Measurements from ENCODE around the gene AEBP2.

AEBP2 gene

DNA sequence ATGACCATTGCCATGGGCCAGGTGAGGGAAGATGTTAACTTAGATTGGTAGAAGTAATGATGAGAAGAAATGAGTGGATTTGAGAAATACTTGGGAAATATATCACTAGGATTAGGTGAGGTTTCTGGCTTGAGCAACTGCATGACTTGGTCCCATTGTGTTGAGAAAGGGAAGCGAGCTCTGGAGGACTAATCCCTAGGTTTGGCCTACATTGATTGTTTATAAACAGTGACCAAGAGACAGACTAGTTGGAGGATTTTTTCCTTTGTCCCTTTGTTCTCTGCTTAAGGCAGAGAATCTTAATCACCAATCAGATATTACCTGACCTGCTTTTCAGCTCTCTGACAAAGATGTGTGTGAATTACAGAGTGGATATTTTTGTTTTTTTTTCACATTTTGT is 100.5 kb downstream of the AEBP2 start:
- ChIA-PET POLR2A (ENCODE audit: low non-redundant PET) (no interaction called here), CTCF (interaction anchor here (0.6 kb wide), 1 partner anchor 892 kb away, joined by 4 read pairs; no protein-coding TSS in a partner anchor)
- H3K27ac ChIP-seq = no peak overlapping the region
- TF ChIP-seq, protein P1, sequence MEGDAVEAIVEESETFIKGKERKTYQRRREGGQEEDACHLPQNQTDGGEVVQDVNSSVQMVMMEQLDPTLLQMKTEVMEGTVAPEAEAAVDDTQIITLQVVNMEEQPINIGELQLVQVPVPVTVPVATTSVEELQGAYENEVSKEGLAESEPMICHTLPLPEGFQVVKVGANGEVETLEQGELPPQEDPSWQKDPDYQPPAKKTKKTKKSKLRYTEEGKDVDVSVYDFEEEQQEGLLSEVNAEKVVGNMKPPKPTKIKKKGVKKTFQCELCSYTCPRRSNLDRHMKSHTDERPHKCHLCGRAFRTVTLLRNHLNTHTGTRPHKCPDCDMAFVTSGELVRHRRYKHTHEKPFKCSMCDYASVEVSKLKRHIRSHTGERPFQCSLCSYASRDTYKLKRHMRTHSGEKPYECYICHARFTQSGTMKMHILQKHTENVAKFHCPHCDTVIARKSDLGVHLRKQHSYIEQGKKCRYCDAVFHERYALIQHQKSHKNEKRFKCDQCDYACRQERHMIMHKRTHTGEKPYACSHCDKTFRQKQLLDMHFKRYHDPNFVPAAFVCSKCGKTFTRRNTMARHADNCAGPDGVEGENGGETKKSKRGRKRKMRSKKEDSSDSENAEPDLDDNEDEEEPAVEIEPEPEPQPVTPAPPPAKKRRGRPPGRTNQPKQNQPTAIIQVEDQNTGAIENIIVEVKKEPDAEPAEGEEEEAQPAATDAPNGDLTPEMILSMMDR (conservative IDR thresholded peaks at IDR 0.05; ENCODE audit: low read depth) = no peak
- no peak for DNase-seq (ENCODE audit: low spot score)

DNA sequence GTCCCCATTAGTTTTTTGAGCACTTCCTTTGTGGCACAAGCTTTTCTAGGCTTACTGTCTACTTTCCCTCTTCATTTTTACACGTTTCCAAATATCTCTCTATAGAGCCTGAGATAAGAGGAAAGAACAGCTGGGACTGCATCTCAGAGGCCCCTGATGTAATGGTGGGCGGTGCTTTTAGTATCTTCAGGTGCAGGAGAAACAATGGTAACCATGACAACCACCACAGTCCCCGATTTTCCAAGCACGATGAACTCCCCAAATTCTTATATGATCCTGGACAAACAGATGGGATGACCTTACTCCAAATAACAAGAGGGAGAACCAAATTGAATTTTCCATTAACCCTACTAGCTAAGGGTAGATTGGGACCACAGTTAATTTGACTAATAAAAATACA is 103.3 kb downstream of the AEBP2 start:
- ChIA-PET CTCF (no interaction called here), POLR2A (ENCODE audit: low non-redundant PET) (no interaction called here)
- TF ChIP-seq, protein P1 (conservative IDR thresholded peaks at IDR 0.05; ENCODE audit: low read depth) = no peak
- H3K27ac ChIP-seq = no peak overlapping the region
- DNase-seq (ENCODE audit: low spot score) = no peak

DNA sequence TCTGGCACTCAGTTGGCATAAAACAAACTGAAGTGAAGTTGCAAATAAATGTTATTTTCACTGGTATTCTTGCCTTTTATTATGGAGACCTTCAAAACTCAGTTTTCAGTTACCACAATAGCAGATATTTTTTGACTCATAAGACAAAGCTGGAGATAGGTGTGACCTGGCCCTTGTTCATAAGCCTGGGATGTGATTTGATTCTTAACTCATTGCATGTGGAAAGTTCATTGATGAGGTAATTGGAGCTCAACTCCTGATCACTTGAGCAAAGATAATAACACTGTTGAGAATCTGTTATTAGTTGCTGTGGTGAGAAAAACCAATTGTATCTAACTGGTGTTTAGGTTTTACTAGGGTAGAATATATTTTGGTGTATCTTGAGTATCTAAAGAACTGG is 105.1 kb downstream of the AEBP2 start:
- POLR2A ChIA-PET (ENCODE audit: low non-redundant PET) = no interaction called here

DNA sequence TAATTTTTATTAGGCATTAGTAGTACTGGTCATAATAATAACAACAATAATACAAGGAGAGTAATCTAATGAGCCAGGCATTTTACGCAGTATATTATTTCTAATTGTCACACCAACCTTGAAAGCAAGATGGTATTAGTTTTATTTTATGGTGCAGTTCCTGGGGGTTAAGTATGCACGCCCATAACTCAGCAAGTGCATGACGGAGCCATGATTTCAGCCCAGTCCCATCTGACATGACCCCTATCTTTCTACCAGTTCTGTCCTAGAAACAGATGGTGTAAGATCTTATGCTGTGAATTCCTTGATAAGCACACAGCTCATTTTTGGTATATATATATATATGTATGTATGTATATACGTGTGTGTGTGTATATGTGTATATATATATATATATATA is 106.0 kb downstream of the AEBP2 start:
- TF ChIP-seq, protein P1 (conservative IDR thresholded peaks at IDR 0.05; ENCODE audit: low read depth) = no peak
- ChIA-PET CTCF (no interaction called here), POLR2A (ENCODE audit: low non-redundant PET) (no interaction called here)
- no peak overlapping the region for H3K27ac ChIP-seq
- DNase-seq (ENCODE audit: low spot score) = no peak

More for the DNA sequence above, 105.1 kb downstream of the AEBP2 start:
- CTCF ChIA-PET = no interaction called here
- no peak for DNase-seq (ENCODE audit: low spot score)
- TF ChIP-seq, protein P1 (conservative IDR thresholded peaks at IDR 0.05; ENCODE audit: low read depth) = no peak
- no peak overlapping the region for H3K27ac ChIP-seq

DNA sequence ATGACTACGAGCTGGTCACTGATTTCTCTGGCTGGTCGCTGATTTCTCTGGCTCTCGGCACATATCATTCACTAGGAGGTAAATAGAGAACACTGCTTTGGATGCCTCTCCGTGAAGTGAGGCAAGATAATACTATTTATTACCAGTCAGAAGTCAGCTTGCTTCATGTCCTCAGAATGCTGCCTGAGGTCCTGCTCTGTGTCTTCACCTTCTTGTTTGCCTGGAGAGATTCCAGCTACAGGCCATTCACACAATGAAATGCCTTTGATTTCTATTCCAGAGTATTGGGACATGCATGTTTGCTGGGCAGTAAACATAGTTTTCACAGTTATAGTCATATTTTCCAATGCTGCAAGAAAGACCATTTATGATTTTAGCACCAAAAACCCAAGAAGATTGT is 106.7 kb downstream of the AEBP2 start:
- TF ChIP-seq, protein P1 (conservative IDR thresholded peaks at IDR 0.05; ENCODE audit: low read depth) = no peak
- CTCF ChIA-PET = interaction anchor here (0.8 kb wide), 1 partner anchor 193 kb away, joined by 3 read pairs; no protein-coding TSS in a partner anchor
- DNase-seq (ENCODE audit: low spot score) = no peak
- POLR2A ChIA-PET (ENCODE audit: low non-redundant PET) = no interaction called here
- no peak overlapping the region for H3K27ac ChIP-seq

DNA sequence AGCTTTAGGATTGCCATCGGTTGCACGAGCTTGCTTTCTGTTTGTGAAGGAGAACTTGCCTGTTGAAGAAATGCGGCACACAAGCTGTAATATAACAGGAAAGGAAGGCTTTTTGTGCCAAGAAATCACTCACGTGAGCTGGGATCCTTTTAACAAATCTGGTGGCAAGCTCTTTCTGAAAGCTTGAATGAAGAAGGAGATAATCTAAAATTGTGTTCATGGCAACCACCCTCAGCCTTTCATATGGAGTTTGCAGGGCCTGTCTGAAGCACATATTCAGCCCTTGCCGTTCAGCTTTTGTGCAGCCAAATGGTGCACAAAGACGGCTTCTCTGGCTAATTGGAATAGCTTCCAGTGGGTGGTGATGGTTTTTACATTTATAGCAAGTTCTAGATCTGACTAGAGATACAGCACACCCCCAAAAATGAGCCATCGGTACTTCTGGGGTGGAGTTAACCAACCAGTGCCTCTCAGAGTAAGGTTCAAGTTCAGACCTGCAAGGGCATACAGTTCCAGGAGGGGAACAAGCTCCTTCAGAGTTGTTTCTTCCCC is 107.4 kb downstream of the AEBP2 start:
- TF ChIP-seq, protein P1 (conservative IDR thresholded peaks at IDR 0.05; ENCODE audit: low read depth) = no peak
- ChIA-PET CTCF (interaction anchor here (0.7 to 0.8 kb wide), 2 partner anchors 192 to 867 kb away, joined by 3 read pairs; no protein-coding TSS in a partner anchor), POLR2A (ENCODE audit: low non-redundant PET) (no interaction called here)
- H3K27ac ChIP-seq = peak overlapping the region; percentile 35; the same call in 1 of the 2 replicates
- peak; percentile 35 for DNase-seq (ENCODE audit: low spot score)

Data from RWPE1 (cell line).